ENCODE data around the gene THSD4.

Gene THSD4

GRCh38 chr15:71515375-71516186 is 400.3 kb downstream of the THSD4 start:
- no peak for DNase-seq

- no peak for DNase-seq
These were observed 402.5 kb downstream of the THSD4 start for GRCh38 chr15:71517751-71518150.

- no peak for DNase-seq
These were observed 403.4 kb downstream of the THSD4 start for GRCh38 chr15:71518661-71519060.

GRCh38 chr15:71526060-71526820 is 411.0 kb downstream of the THSD4 start:
- DNase-seq, result no peak

GRCh38 chr15:71529361-71529760 is 414.1 kb downstream of the THSD4 start:
- DNase-seq, result no peak

- no peak for DNase-seq
These were observed 414.8 kb downstream of the THSD4 start for GRCh38 chr15:71530116-71530515.

GRCh38 chr15:71532994-71533393 is 417.7 kb downstream of the THSD4 start:
- DNase-seq, result peak; percentile 14

GRCh38 chr15:71538181-71538580 is 422.9 kb downstream of the THSD4 start:
- no peak for DNase-seq

GRCh38 chr15:71541746-71542145 is 426.5 kb downstream of the THSD4 start:
- no peak for DNase-seq

GRCh38 chr15:71542836-71543235 is 427.6 kb downstream of the THSD4 start:
- DNase-seq, result no peak

- DNase-seq, result no peak
These were observed 428.1 kb downstream of the THSD4 start for GRCh38 chr15:71543413-71543812.

GRCh38 chr15:71545223-71545760 is 430.0 kb downstream of the THSD4 start:
- DNase-seq, result no peak

GRCh38 chr15:71545923-71546322 is 430.7 kb downstream of the THSD4 start:
- DNase-seq, result no peak

GRCh38 chr15:71547011-71547410 is 431.7 kb downstream of the THSD4 start:
- DNase-seq, result no peak

- DNase-seq, result no peak
These were observed 433.1 kb downstream of the THSD4 start for GRCh38 chr15:71548401-71548807.

- no peak for DNase-seq
These were observed 433.8 kb downstream of the THSD4 start for GRCh38 chr15:71549091-71549490.

- DNase-seq, result no peak
These were observed 434.4 kb downstream of the THSD4 start for GRCh38 chr15:71549697-71550096.

GRCh38 chr15:71551566-71551965 is 436.3 kb downstream of the THSD4 start:
- DNase-seq, result no peak

- DNase-seq, result no peak
These were observed 443.8 kb downstream of the THSD4 start for GRCh38 chr15:71559098-71559497.

GRCh38 chr15:71559616-71560015 is 444.3 kb downstream of the THSD4 start:
- DNase-seq, result no peak

GRCh38 chr15:71562251-71562650 is 447.0 kb downstream of the THSD4 start:
- DNase-seq, result no peak

GRCh38 chr15:71564217-71564616 is 448.9 kb downstream of the THSD4 start:
- no peak for DNase-seq

- DNase-seq, result no peak
These were observed 449.7 kb downstream of the THSD4 start for GRCh38 chr15:71565006-71565405.

- no peak for DNase-seq
These were observed 450.4 kb downstream of the THSD4 start for GRCh38 chr15:71565631-71566160.
